Peyer's patch (tissue), 4 donors: ENCODE measurements around the gene NPTXR.

ENCODE experiments used
- CTCF ChIP-seq, 6 experiments: fragments of 450-650 bp in 4 of 6; fragments of 200-600 bp in 2 of 6; sonication (generic) in 1 of 6; IDR thresholded peaks; one replicate each; pipeline ENCODE4 v1.5.1; 2017 to 2019; ENCODE audit warnings: antibody characterized with exemption in 6 of 6, mild to moderate bottlenecking in 3 of 6, moderate library complexity in 1 of 6
- POLR2A ChIP-seq, 2 donors: fragments of 450-650 bp; IDR thresholded peaks; one replicate each; pipeline ENCODE4 v1.5.1; 2017; ENCODE audit warnings: antibody characterized with exemption in 2 of 2, mild to moderate bottlenecking in 2 of 2, moderate library complexity in 2 of 2

GRCh38 chr22:38776086-38776485 is 67.7 kb downstream of the NPTXR start:
- TF ChIP-seq CTCF (IDR thresholded peaks at IDR 0.05) (no peak), POLR2A (IDR thresholded peaks at IDR 0.05) (no peak)
